GM12892 (cell line): ENCODE measurements around the gene S100A12.

Source experiments
- POLR2A ChIP-seq: IDR thresholded peaks from 2 replicates; pipeline ENCODE4 v1.6.1; 2011; ENCODE audit warnings: low read depth, low read length, control low read depth
- POLR2AphosphoS5 ChIP-seq: IDR thresholded peaks from 2 replicates; pipeline ENCODE4 v1.6.1; 2011; ENCODE audit warnings: low read depth, low read length, control low read depth
- TAF1 ChIP-seq: IDR thresholded peaks from 2 replicates; pipeline ENCODE4 v1.6.1; 2011; ENCODE audit warnings: low read depth, mild to moderate bottlenecking, control low read depth, low read length, borderline replicate concordance

DNA sequence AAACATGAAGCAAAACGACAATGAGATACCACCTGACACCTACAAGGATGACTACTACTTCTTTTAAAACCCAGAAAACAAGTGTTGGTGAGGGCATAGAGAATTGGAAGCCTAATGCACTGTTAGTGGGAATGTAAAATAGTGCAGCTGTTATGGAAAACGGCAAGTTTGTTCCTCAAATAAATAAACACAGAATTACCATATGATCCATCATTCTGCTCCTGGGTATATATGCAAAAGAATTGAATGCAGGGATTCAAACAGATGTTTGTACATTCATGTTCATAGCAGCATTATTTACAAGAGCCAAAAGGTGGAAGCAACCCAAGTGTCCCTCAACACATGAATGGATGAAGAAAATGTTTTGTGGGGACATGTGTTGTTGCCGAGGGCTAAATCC lies 16.8 kb upstream of the S100A12 start:
- no peak for TF ChIP-seq POLR2A
- TF ChIP-seq POLR2AphosphoS5 = no peak
- no peak for TF ChIP-seq TAF1
